Tibial artery (tissue), 4 donors: ENCODE results near the gene PRDM16.

Experiments used
- DNase-seq, 2 donors: peaks; one replicate each; pipeline ENCODE4 v3.0.0-alpha.2; 2019
- H3K27ac ChIP-seq, 2 donors: fragments of 200-600 bp; sonication (generic) in 1 of 2; 1 replicate in 1 of 2; 2 replicates in 1 of 2; pipeline ENCODE4 v1.5.1; 2018 to 2019; ENCODE audit warnings: mild to moderate bottlenecking in 1 of 2
- H3K27me3 ChIP-seq, 2 donors: fragments of 200-600 bp; sonication (generic) in 1 of 2; one replicate each; pipeline versions ENCODE4 v1.5.1 to v1.6.0; 2016 to 2019
- H3K36me3 ChIP-seq, 3 donors: fragments of 200-600 bp; sonication (generic) in 2 of 3; one replicate each; pipeline ENCODE4 v1.5.1; 2016 to 2019; ENCODE audit warnings: mild to moderate bottlenecking in 2 of 3
- H3K4me1 ChIP-seq, 4 donors: fragments of 200-600 bp; sonication (generic) in 2 of 4; 1 replicate in 3 of 4; 2 replicates in 1 of 4; pipeline ENCODE4 v1.5.1; 2016 to 2019
- H3K4me3 ChIP-seq, 2 donors: fragments of 200-600 bp; sonication (generic) in 1 of 2; 1 replicate in 1 of 2; 2 replicates in 1 of 2; pipeline ENCODE4 v1.5.1; 2018 to 2019; ENCODE audit warnings: mild to moderate bottlenecking in 2 of 2
- H3K9me3 ChIP-seq, 3 donors: fragments of 200-600 bp; sonication (generic) in 1 of 3; one replicate each; pipeline ENCODE4 v1.5.1; 2016 to 2019
- CTCF ChIP-seq, 2 experiments: fragments of 200-600 bp in 1 of 2; fragments of 450-650 bp in 1 of 2; IDR thresholded peaks; one replicate each; pipeline ENCODE4 v1.5.1; 2017 to 2019; ENCODE audit warnings: antibody characterized with exemption in 2 of 2, mild to moderate bottlenecking in 1 of 2, moderate library complexity in 1 of 2
- intact Hi-C: fragments of 100-400 bp; cut with DNase I; formaldehyde crosslinking; loops from one replicate; pipeline ENCODE4 v1.15.0; 2023; ENCODE audit warnings: low total_unique reads

The PRDM16 gene

GRCh38 chr1:3418600-3418999 lies 349.6 kb downstream of the PRDM16 start:
- Histone ChIP-seq H3K27ac (peak overlapping the region in 1 of 2 donors; percentile 40), H3K9me3 (peaks cover 0 to 12% (median 11%) of the 10 kb centered on the region in 3 donors), H3K36me3 (peaks cover 38 to 60% (median 56%) of the 10 kb centered on the region in 3 donors), H3K4me1 (peaks cover 0 to 23% (median 16%) of the 10 kb centered on the region in 4 donors), H3K27me3 (no peaks in the 10 kb centered on the region), H3K4me3 (no peak overlapping the region)
- no peak for DNase-seq
- intact Hi-C loops, result no loop called here
- no peak for TF ChIP-seq CTCF (IDR thresholded peaks at IDR 0.05)

GRCh38 chr1:3419415-3420204 lies 350.6 kb downstream of the PRDM16 start:
- TF ChIP-seq CTCF (IDR thresholded peaks at IDR 0.05), result no peak
- peaks cover 0 to 33% (median 25%) of the 10 kb centered on the region in 4 donors for H3K4me1 ChIP-seq
- H3K9me3 ChIP-seq, result peaks cover 0 to 12% (median 11%) of the 10 kb centered on the region in 3 donors
- no peaks in the 10 kb centered on the region for H3K27me3 ChIP-seq
- DNase-seq, result no peak
- peak overlapping the region in 1 of 2 donors; percentile 40 for H3K27ac ChIP-seq
- H3K36me3 ChIP-seq, result peaks cover 34 to 50% (median 45%) of the 10 kb centered on the region in 3 donors
- H3K4me3 ChIP-seq, result no peak overlapping the region
- intact Hi-C loops, result no loop called here

- no peak for DNase-seq
- Histone ChIP-seq H3K36me3 (peaks cover 32 to 43% (median 41%) of the 10 kb centered on the region in 3 donors), H3K27ac (peak overlapping the region; percentile 91), H3K4me1 (peaks cover 0 to 33% (median 26%) of the 10 kb centered on the region in 4 donors), H3K9me3 (peaks cover 0 to 12% (median 11%) of the 10 kb centered on the region in 3 donors), H3K4me3 (no peak overlapping the region), H3K27me3 (no peaks in the 10 kb centered on the region)
- no peak for TF ChIP-seq CTCF (IDR thresholded peaks at IDR 0.05)
- intact Hi-C loops, result no loop called here
Measured at GRCh38 chr1:3420218-3420951, 351.4 kb downstream of the PRDM16 start.

GRCh38 chr1:3422638-3423037 lies 353.6 kb downstream of the PRDM16 start:
- intact Hi-C loops, result no loop called here
- H3K36me3 ChIP-seq, result peaks cover 41 to 45% (median 41%) of the 10 kb centered on the region in 3 donors
- no peaks in the 10 kb centered on the region for H3K9me3 ChIP-seq
- no peaks in the 10 kb centered on the region for H3K27me3 ChIP-seq
- H3K27ac ChIP-seq, result peak overlapping the region; percentile 91
- no peak for TF ChIP-seq CTCF (IDR thresholded peaks at IDR 0.05)
- H3K4me1 ChIP-seq, result peaks cover 0 to 33% (median 26%) of the 10 kb centered on the region in 4 donors
- DNase-seq, result no peak
- H3K4me3 ChIP-seq, result no peak overlapping the region

GRCh38 chr1:3423245-3423829 lies 354.3 kb downstream of the PRDM16 start:
- H3K4me1 ChIP-seq, result peaks cover 0 to 33% (median 26%) of the 10 kb centered on the region in 4 donors
- peak overlapping the region; percentile 91 for H3K27ac ChIP-seq
- peaks cover 34 to 45% (median 40%) of the 10 kb centered on the region in 3 donors for H3K36me3 ChIP-seq
- DNase-seq, result peak; percentile 84 to 98
- H3K27me3 ChIP-seq, result no peaks in the 10 kb centered on the region
- no peak overlapping the region for H3K4me3 ChIP-seq
- TF ChIP-seq CTCF (IDR thresholded peaks at IDR 0.05), result peak in 1 of 2 experiments; percentile 5
- no peaks in the 10 kb centered on the region for H3K9me3 ChIP-seq
- intact Hi-C loops, result no loop called here
